PC-3 (cell line): Measurements from ENCODE around the gene CRYGA.

Source experiments
- EZH2phosphoT487 ChIP-seq: fragments of 300-600 bp; sonication (generic); IDR thresholded peaks from 2 replicates; pipeline ENCODE4 v1.6.1; 2018; ENCODE audit warnings: mild to moderate bottlenecking, antibody characterized with exemption, low read length, borderline replicate concordance
- TF ChIP-seq, protein P1 (sequence below): fragments of 300-600 bp; sonication (generic); conservative IDR thresholded peaks from 2 replicates; pipeline ENCODE4 v1.5.1; 2017; ENCODE audit warnings: antibody characterized with exemption, low read depth, mild to moderate bottlenecking, low read length

DNA sequence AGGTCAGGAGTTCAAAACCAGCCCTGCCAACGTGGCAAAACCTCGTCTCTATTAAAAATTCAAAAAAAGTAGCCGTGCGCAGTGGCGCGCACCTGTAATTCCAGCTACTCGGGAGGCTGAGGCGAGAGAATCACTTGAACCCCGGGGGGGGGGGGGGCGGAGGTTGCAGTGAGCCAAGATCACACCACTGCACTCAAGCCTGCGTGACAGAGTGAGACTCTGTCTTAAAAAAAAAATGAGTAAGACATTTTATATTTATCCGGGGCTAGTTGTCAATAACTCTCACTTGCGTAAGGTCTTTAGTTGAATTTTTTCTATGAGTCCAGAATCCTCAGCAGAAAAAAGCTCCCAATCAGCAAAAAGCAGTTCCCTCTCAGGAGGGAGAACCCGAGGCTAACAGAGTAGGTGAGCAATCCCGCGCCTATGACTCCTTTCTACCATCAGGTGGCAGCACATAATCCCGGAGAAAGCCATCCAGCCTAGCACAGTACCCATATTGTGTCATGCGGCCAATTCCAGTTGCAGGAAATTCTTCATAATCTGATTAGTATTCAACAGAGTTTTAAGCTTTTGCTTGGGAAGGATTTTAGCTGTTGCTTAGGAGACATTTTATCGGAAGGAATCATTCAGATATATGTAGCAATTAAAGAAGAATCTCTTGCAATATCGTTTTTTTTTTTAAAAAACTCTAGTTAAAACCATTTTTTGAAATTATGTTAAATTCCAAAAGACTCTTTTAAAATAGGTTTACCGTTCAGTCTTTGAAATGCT lies 11.9 kb upstream of the CRYGA start:
- TF ChIP-seq, protein P1, sequence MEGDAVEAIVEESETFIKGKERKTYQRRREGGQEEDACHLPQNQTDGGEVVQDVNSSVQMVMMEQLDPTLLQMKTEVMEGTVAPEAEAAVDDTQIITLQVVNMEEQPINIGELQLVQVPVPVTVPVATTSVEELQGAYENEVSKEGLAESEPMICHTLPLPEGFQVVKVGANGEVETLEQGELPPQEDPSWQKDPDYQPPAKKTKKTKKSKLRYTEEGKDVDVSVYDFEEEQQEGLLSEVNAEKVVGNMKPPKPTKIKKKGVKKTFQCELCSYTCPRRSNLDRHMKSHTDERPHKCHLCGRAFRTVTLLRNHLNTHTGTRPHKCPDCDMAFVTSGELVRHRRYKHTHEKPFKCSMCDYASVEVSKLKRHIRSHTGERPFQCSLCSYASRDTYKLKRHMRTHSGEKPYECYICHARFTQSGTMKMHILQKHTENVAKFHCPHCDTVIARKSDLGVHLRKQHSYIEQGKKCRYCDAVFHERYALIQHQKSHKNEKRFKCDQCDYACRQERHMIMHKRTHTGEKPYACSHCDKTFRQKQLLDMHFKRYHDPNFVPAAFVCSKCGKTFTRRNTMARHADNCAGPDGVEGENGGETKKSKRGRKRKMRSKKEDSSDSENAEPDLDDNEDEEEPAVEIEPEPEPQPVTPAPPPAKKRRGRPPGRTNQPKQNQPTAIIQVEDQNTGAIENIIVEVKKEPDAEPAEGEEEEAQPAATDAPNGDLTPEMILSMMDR, result peak; percentile 89
- TF ChIP-seq EZH2phosphoT487, result no peak
